K562 (cell line): ENCODE results near the gene DNAAF3. TPM values are rescaled to one million over a fixed set of nuclear protein-coding genes. Genes with fewer than 3 reads are reported as not detected.

Source experiments
- ATAC-seq: fragments of 200-7000 bp; cut with Tn5 transposase; 3 replicates; pipeline ENCODE4 v1.9.1; 2020; ENCODE audit warnings: moderate library complexity
- BruUV-seq: library from RNA; stranded (reverse); fragments of 400-500 nt; replicated peaks from 2 replicates; lab custom pipeline; 2021; lab: Mats Ljungman, UMichigan
- CTCF ChIA-PET: fragments of 300-600 bp; formaldehyde crosslinking; extraction: SDS; loops from one replicate; lab custom pipeline; 2021; ENCODE audit warnings: low intra/inter-chr PET ratio; lab: Yijun Ruan, JAX
- POLR2A ChIA-PET: fragments of 300-600, 350-650 bp; sonication (Branson Sonifier 250); formaldehyde crosslinking; extraction: SDS; loops from one replicate; lab custom pipeline; 2021; ENCODE audit warnings: antibody characterized with exemption, inconsistent platforms; lab: Yijun Ruan, JAX
- DNase-seq, 4 experiments: peaks; one replicate each; pipeline versions ENCODE4 v3.0.0 to v3.0.0-alpha.2; 2011 to 2018; ENCODE audit warnings: low spot score in 3 of 4, mixed read lengths in 3 of 4; ENCODE audit errors: extremely low read depth in 1 of 4
- FAIRE-seq: peaks from 2 replicates; lab custom pipeline; 2011; peaks lifted over from hg19 to GRCh38; lab: Jason Lieb, UNC
- H2AFZ ChIP-seq: 2 replicates; pipeline ENCODE4 v1.6.0; 2011; ENCODE audit warnings: low read depth, low read length, control low read depth, inconsistent platforms
- H3K27ac ChIP-seq: fragments of 200-600 bp; 3 replicates; pipeline ENCODE4 v1.8.0; 2011; ENCODE audit warnings: low read depth, mild to moderate bottlenecking, control low read depth, inconsistent platforms, low read length, moderate library complexity, mixed read lengths; ENCODE audit errors: extremely low read depth
- H3K27me3 ChIP-seq, 2 experiments: fragments of 300-600 bp in 1 of 2; 2 replicates in 1 of 2; 3 replicates in 1 of 2; pipeline versions ENCODE4 v1.6.0 to v1.8.0; 2011; ENCODE audit warnings: inconsistent platforms in 2 of 2, low read length in 2 of 2, mild to moderate bottlenecking in 1 of 2, mixed read lengths in 1 of 2, moderate library complexity in 1 of 2; ENCODE audit not compliant: control insufficient read depth in 2 of 2, insufficient read depth in 2 of 2
- H3K36me3 ChIP-seq: fragments of 300-600 bp; 3 replicates; pipeline ENCODE4 v1.8.0; 2011; ENCODE audit warnings: mild to moderate bottlenecking, low read length, inconsistent platforms; ENCODE audit not compliant: control insufficient read depth, insufficient read depth
- H3K4me1 ChIP-seq, 2 experiments: fragments of 200-600 bp in 1 of 2; replicated peaks in 1 of 2; 2 replicates in 1 of 2; 3 replicates in 1 of 2; pipeline versions ENCODE4 v1.5.1 to v1.8.0; 2011; ENCODE audit warnings: inconsistent platforms in 2 of 2, low read length in 2 of 2, mild to moderate bottlenecking in 1 of 2, mixed read lengths in 1 of 2, moderate library complexity in 1 of 2; ENCODE audit not compliant: control insufficient read depth in 2 of 2, insufficient read depth in 2 of 2
- H3K4me2 ChIP-seq: 2 replicates; pipeline ENCODE4 v1.6.1; 2011; ENCODE audit warnings: low read length, control low read depth, inconsistent platforms, mixed read lengths; ENCODE audit not compliant: insufficient read depth
- H3K4me3 ChIP-seq: fragments of 200-600 bp; sonication (generic), shearing (Covaris generic); 2 replicates; pipeline ENCODE4 v1.5.1; 2016; ENCODE audit warnings: control low read depth, inconsistent platforms
- H3K79me2 ChIP-seq: fragments of 200-600 bp; 3 replicates; pipeline ENCODE4 v1.8.0; 2011; ENCODE audit warnings: low read length, inconsistent platforms; ENCODE audit not compliant: control insufficient read depth, insufficient read depth
- H3K9ac ChIP-seq, 2 experiments: 2 replicates each; pipeline versions ENCODE4 v1.6.0 to v1.6.1; 2011; ENCODE audit warnings: low read depth in 2 of 2, low read length in 2 of 2, control low read depth in 1 of 2, inconsistent platforms in 1 of 2, mild to moderate bottlenecking in 1 of 2, mixed read lengths in 1 of 2; ENCODE audit not compliant: insufficient read depth in 1 of 2
- H3K9me1 ChIP-seq: one replicate; pipeline ENCODE4 v1.6.0; 2011; ENCODE audit warnings: inconsistent platforms, mild to moderate bottlenecking, low read length, moderate library complexity; ENCODE audit not compliant: control insufficient read depth, insufficient read depth
- H3K9me3 ChIP-seq: replicated peaks from 2 replicates; pipeline ENCODE4 v1.5.1; 2011; ENCODE audit warnings: low read depth, low read length, inconsistent platforms; ENCODE audit not compliant: control insufficient read depth, insufficient read depth
- H4K20me1 ChIP-seq: replicated peaks from 2 replicates; pipeline ENCODE4 v1.6.1; 2011; ENCODE audit warnings: low read length, inconsistent platforms, mixed read lengths; ENCODE audit not compliant: control insufficient read depth, insufficient read depth
- ARID1B ChIP-seq: fragments of 450-650 bp; IDR thresholded peaks from 2 replicates; pipeline ENCODE4 v1.6.1; 2016; ENCODE audit warnings: antibody characterized with exemption, mild to moderate bottlenecking, inconsistent platforms
- CBFA2T3 ChIP-seq: fragments of 450-650 bp; IDR thresholded peaks from 2 replicates; pipeline ENCODE4 v1.6.1; 2017
- FOXJ3 ChIP-seq: sonication (generic); formaldehyde crosslinking; IDR thresholded peaks from 2 replicates; pipeline ENCODE4 v1.4.0; 2020; ENCODE audit warnings: mild to moderate bottlenecking, missing genetic modification reagents
- GATA2 ChIP-seq: sonication (generic); formaldehyde crosslinking; IDR thresholded peaks from 2 replicates; pipeline ENCODE4 v1.4.0; 2020; ENCODE audit warnings: mild to moderate bottlenecking, missing genetic modification reagents
- HNRNPK ChIP-seq: fragments of 200-400 bp; formaldehyde crosslinking; IDR thresholded peaks from one replicate; pipeline ENCODE4 v1.6.1; 2018; ENCODE audit warnings: mild to moderate bottlenecking, low read depth, low read length; ENCODE audit not compliant: poor library complexity, severe bottlenecking
- SAFB2 ChIP-seq: fragments of 200-400 bp; formaldehyde crosslinking; IDR thresholded peaks from 2 replicates; pipeline ENCODE4 v1.6.1; 2018; ENCODE audit warnings: borderline replicate concordance, low read length, low read depth, moderate library complexity; ENCODE audit not compliant: severe bottlenecking
- WGBS: fragments of 100-300 bp; shearing (Covaris generic); methylation state at CpG from one replicate; pipeline ENCODE4 v1.1.6; 2016; ENCODE audit warnings: low coverage, mixed read lengths; ENCODE audit not compliant: insufficient coverage; ENCODE audit errors: missing lambda C conversion rate; 5-methylcytosine and 5-hydroxymethylcytosine counted together
- in situ Hi-C: fragments of 300-500 bp; cut with MboI; formaldehyde crosslinking; loops from 4 replicates; pipeline ENCODE4 v1.15.0; 2018; ENCODE audit warnings: inconsistent platforms, mixed read lengths
- intact Hi-C: fragments of 100-400 bp; cut with micrococcal nuclease; formaldehyde crosslinking; loops from 2 replicates; pipeline ENCODE4 v1.14.2; 2022
- polyA plus RNA-seq, 8 experiments: library from polyadenylated mRNA; depleted of rRNA in 4 of 8; stranded (reverse) in 5 of 8; unstranded in 3 of 8; fragments of >200 nt; fragmentation: Nextera tagmentation in 2 of 8; fragmentation: Illumina TruSeq in 1 of 8; extraction: Ambion mirVana in 2 of 8; extraction: Trizol in 1 of 8; gene quantifications; 2 replicates each; pipeline versions ENCODE4 v1.2.1 to v1.2.3, GENCODE V29; 2011 to 2014; ENCODE audit warnings: inconsistent platforms in 1 of 8, missing spikeins in 1 of 8
- total RNA-seq, 7 experiments: library from RNA; depleted of rRNA in 6 of 7; stranded (reverse); fragments of >200 nt in 6 of 7; fragmentation: Illumina TruSeq in 2 of 7; extraction: Trizol in 2 of 7; gene quantifications; 2 replicates each; pipeline versions ENCODE4 v1.2.1 to v1.2.3, GENCODE V29; 2011 to 2021; ENCODE audit warnings: low replicate concordance in 1 of 7
- TF ChIP-seq, protein P1 (sequence below): sonication (generic); formaldehyde crosslinking; IDR thresholded peaks from 2 replicates; pipeline ENCODE4 v1.8.0; 2022; ENCODE audit warnings: mild to moderate bottlenecking, missing genetic modification reagents, borderline replicate concordance
- TF ChIP-seq, protein P2 (sequence below): fragments of 250-450 bp; sonication (Bioruptor Pico); IDR thresholded peaks from 2 replicates; pipeline ENCODE4 v1.5.1; 2021; ENCODE audit warnings: mild to moderate bottlenecking
- TF ChIP-seq, protein P3 (sequence below), 2 experiments: fragments of 450-650 bp in 1 of 2; IDR thresholded peaks; 2 replicates each; pipeline ENCODE4 v1.6.1; 2011 to 2017; ENCODE audit warnings: low read depth in 2 of 2, antibody characterized with exemption in 1 of 2, borderline replicate concordance in 1 of 2, low read length in 1 of 2, mild to moderate bottlenecking in 1 of 2, mixed read lengths in 1 of 2; ENCODE audit not compliant: control insufficient read depth in 1 of 2

Gene DNAAF3
- total and polyA plus RNA-seq, 9 of the 15 experiments (the other 6 are each of a cell fraction or from before 2014, with no cell fraction given), result 21.6 to 61.5 (median 43.0) TPM

DNA sequence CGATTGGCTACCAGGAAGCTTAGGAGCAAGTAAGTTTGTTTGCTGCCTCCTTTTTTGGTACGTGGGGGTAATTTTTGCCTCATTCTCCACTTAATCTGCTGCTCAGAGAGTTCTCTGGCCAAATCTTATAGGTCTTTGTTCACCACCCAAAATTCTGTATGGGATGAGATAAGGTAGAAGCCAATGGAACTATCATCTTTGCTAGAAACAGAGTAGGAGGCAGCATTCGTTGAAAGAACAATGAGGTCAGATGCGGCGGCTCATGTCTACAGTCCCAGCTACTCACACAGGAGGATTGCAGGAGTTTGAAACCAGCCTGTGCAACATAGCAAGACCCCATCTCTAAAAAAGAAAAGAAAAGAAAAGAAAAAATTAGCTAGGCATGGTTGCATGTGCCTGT lies 5.0 kb upstream of the DNAAF3 start (continued):
- TF ChIP-seq, protein P1, sequence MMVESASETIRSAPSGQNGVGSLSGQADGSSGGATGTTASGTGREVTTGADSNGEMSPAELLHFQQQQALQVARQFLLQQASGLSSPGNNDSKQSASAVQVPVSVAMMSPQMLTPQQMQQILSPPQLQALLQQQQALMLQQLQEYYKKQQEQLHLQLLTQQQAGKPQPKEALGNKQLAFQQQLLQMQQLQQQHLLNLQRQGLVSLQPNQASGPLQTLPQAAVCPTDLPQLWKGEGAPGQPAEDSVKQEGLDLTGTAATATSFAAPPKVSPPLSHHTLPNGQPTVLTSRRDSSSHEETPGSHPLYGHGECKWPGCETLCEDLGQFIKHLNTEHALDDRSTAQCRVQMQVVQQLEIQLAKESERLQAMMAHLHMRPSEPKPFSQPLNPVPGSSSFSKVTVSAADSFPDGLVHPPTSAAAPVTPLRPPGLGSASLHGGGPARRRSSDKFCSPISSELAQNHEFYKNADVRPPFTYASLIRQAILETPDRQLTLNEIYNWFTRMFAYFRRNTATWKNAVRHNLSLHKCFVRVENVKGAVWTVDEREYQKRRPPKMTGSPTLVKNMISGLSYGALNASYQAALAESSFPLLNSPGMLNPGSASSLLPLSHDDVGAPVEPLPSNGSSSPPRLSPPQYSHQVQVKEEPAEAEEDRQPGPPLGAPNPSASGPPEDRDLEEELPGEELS, result no peak
- TF ChIP-seq CBFA2T3, result peak; percentile 57
- no peak for TF ChIP-seq FOXJ3 (CRISPR knock-in tag)
- TF ChIP-seq, protein P2, sequence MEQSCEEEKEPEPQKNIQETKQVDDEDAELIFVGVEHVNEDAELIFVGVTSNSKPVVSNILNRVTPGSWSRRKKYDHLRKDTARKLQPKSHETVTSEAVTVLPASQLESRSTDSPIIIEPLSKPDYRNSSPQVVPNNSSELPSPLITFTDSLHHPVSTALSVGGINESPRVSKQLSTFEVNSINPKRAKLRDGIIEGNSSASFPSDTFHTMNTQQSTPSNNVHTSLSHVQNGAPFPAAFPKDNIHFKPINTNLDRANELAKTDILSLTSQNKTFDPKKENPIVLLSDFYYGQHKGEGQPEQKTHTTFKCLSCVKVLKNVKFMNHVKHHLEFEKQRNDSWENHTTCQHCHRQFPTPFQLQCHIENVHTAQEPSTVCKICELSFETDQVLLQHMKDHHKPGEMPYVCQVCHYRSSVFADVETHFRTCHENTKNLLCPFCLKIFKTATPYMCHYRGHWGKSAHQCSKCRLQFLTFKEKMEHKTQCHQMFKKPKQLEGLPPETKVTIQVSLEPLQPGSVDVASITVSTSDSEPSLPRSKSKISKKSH, result no peak
- TF ChIP-seq GATA2, result no peak
- peak; percentile 37; the same call in 1 of the 2 replicates for TF ChIP-seq ARID1B

DNA sequence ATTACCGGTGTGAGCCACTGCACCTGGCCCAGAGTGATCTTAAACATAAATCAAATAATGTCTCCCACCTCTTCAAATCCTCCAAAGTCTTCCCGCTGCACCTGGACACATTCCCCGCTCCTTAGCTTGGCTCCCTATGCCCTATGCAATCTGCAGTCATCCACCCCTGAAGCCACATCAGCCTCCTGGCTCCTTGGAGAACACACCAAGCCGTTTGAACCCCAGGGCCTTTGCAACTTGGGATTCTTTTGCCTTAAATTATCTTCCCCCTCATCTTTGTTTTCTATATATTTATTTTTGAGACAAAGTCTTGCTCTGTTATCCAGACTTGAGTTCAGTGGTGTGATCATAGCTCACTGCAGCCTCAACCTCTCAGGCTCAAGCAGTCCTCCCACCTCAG lies 2.7 kb upstream of the DNAAF3 start:
- WGBS, result 50% methylated on average over 4 of the region's 4 CpGs
- Histone ChIP-seq H4K20me1 (peaks cover 3% of the 10 kb centered on the region), H3K36me3 (no peaks in the 10 kb centered on the region), H3K27me3 (no peaks in the 10 kb centered on the region), H2AFZ (no peak overlapping the region), H3K4me3 (no peak overlapping the region), H3K9ac (no peak overlapping the region), H3K4me1 (peaks cover 10 to 43% of the 10 kb centered on the region in 2 experiments; a peak in 4 of 5 replicates), H3K27ac (no peak overlapping the region), H3K4me2 (no peak overlapping the region), H3K79me2 (no peaks in the 10 kb centered on the region), H3K9me3 (no peaks in the 10 kb centered on the region), H3K9me1 (no peaks in the 10 kb centered on the region)
- FAIRE-seq, result no peak
- ChIA-PET CTCF (no interaction called here), POLR2A (interaction anchor here (0.6 kb wide), 1 partner anchor 63 kb away, joined by 3 read pairs; no protein-coding TSS in a partner anchor)
- ATAC-seq, result no peak
- DNase-seq, result no peak
- intact Hi-C loops (no loop called here), in situ Hi-C loops (loop anchor here (25.0 kb wide), 1 partner anchor 968 kb away; the partner anchor contains the start of gene ZNF444)
- BruUV-seq, result no TSS peak
- TF ChIP-seq SAFB2 (no peak), HNRNPK (no peak)
- TF ChIP-seq, protein P3, sequence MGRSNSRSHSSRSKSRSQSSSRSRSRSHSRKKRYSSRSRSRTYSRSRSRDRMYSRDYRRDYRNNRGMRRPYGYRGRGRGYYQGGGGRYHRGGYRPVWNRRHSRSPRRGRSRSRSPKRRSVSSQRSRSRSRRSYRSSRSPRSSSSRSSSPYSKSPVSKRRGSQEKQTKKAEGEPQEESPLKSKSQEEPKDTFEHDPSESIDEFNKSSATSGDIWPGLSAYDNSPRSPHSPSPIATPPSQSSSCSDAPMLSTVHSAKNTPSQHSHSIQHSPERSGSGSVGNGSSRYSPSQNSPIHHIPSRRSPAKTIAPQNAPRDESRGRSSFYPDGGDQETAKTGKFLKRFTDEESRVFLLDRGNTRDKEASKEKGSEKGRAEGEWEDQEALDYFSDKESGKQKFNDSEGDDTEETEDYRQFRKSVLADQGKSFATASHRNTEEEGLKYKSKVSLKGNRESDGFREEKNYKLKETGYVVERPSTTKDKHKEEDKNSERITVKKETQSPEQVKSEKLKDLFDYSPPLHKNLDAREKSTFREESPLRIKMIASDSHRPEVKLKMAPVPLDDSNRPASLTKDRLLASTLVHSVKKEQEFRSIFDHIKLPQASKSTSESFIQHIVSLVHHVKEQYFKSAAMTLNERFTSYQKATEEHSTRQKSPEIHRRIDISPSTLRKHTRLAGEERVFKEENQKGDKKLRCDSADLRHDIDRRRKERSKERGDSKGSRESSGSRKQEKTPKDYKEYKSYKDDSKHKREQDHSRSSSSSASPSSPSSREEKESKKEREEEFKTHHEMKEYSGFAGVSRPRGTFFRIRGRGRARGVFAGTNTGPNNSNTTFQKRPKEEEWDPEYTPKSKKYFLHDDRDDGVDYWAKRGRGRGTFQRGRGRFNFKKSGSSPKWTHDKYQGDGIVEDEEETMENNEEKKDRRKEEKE (IDR thresholded peaks at IDR 0.05; ENCODE audit: borderline replicate concordance in 1 of 2, control insufficient read depth in 1 of 2, low read depth in 2 of 2, low read length in 1 of 2), result no peak
- TF ChIP-seq, all 486 proteins: peak for 0
